Common myeloid progenitor, CD34-positive (primary cell): ENCODE data around the gene GNG4.

ENCODE experiments used
- CTCF ChIA-PET: fragments of 350-600 bp; sonication (Branson Sonifier 250); formaldehyde crosslinking; loops from one replicate; lab custom pipeline; 2021; ENCODE audit warnings: antibody characterized with exemption; lab: Charles Lee
- POLR2A ChIA-PET: fragments of 350-600 bp; sonication (Branson Sonifier 250); formaldehyde crosslinking; loops from one replicate; lab custom pipeline; 2021; ENCODE audit warnings: antibody characterized with exemption; lab: Charles Lee
- DNase-seq, 3 donors: peaks; one replicate each; pipeline versions ENCODE4 v3.0.0 to v3.0.0-alpha.2; 2013
- H3K27ac ChIP-seq, 2 experiments: 1 replicate in 1 of 2; 2 replicates in 1 of 2; pipeline ENCODE4 v1.7.0; 2013; ENCODE audit warnings: inconsistent platforms in 2 of 2, low read length in 2 of 2, mild to moderate bottlenecking in 2 of 2, low read depth in 1 of 2, moderate library complexity in 1 of 2; ENCODE audit not compliant: severe bottlenecking in 2 of 2, insufficient read depth in 1 of 2, poor library complexity in 1 of 2
- H3K27me3 ChIP-seq, 5 experiments: replicated peaks in 2 of 5; 1 replicate in 3 of 5; 2 replicates in 2 of 5; pipeline versions ENCODE4 v1.6.1 to v1.7.0; 2013; ENCODE audit warnings: low read length in 4 of 5, mild to moderate bottlenecking in 2 of 5, moderate library complexity in 2 of 5, inconsistent platforms in 1 of 5; ENCODE audit not compliant: insufficient read depth in 5 of 5, control insufficient read depth in 4 of 5
- H3K36me3 ChIP-seq, 4 experiments: 1 replicate in 2 of 4; 2 replicates in 2 of 4; pipeline versions ENCODE4 v1.6.1 to v1.7.0; 2013; ENCODE audit warnings: low read length in 3 of 4, control low read depth in 1 of 4, mild to moderate bottlenecking in 1 of 4; ENCODE audit not compliant: control insufficient read depth in 4 of 4, insufficient read depth in 4 of 4
- H3K4me1 ChIP-seq, 4 experiments: 1 replicate in 3 of 4; 2 replicates in 1 of 4; pipeline versions ENCODE4 v1.6.1 to v1.7.1; 2013; ENCODE audit warnings: low read length in 3 of 4, mild to moderate bottlenecking in 3 of 4, control low read depth in 1 of 4, inconsistent platforms in 1 of 4, moderate library complexity in 1 of 4; ENCODE audit not compliant: control insufficient read depth in 4 of 4, insufficient read depth in 4 of 4; ENCODE audit errors: control extremely low read depth in 1 of 4
- H3K4me3 ChIP-seq, 7 experiments: 1 replicate in 4 of 7; 2 replicates in 3 of 7; pipeline versions ENCODE4 v1.5.1 to v1.7.0; 2013; ENCODE audit warnings: mild to moderate bottlenecking in 7 of 7, low read length in 6 of 7, moderate library complexity in 6 of 7, inconsistent platforms in 2 of 7, low read depth in 2 of 7, control low read depth in 1 of 7; ENCODE audit not compliant: insufficient read depth in 4 of 7, control insufficient read depth in 1 of 7; ENCODE audit errors: extremely low read depth in 1 of 7
- H3K9me3 ChIP-seq, 5 experiments: 1 replicate in 4 of 5; 2 replicates in 1 of 5; pipeline versions ENCODE4 v1.6.1 to v1.7.1; 2013; ENCODE audit warnings: low read length in 4 of 5, mild to moderate bottlenecking in 2 of 5, inconsistent platforms in 1 of 5, low read depth in 1 of 5, moderate library complexity in 1 of 5; ENCODE audit not compliant: control insufficient read depth in 4 of 5, insufficient read depth in 2 of 5; ENCODE audit errors: control extremely low read depth in 1 of 5
- WGBS: methylation state at CpG from one replicate; pipeline ENCODE4 v1.1.5; 2013; ENCODE audit not compliant: insufficient coverage; 5-methylcytosine and 5-hydroxymethylcytosine counted together

Gene GNG4

DNA sequence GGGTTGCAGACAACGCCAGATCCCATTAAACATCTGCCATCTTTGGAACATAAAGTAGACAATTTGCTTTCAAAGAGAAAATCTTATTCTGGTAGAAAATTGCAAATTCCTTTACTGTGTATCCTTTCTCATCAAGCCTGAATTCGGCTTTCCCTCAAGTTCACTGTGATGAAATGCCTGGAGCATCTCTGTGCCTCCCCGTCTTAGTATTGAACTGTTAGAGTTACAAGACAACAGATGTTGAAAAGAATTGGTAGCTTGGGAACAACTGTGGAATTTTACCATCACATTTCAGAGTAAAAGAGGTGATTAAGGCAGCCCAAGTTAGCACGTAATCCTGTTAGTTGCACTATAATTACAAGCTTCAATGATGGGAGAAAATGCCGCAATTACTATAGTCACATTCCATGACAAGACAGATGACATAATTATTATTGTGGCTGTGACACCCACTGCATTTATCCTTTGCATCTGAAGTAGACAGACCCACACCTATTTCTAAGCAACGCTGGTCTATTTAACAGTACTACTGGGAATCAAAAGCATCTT lies 90.9 kb downstream of the GNG4 start:
- CTCF ChIA-PET: interaction anchor here (0.6 to 4.4 kb wide), 3 partner anchors 25 to 42 kb away, joined by 3 to 22 read pairs (median 4); no protein-coding TSS in a partner anchor
- WGBS: 96% methylated on average over 3 of the region's 6 CpGs
- H3K36me3 ChIP-seq: no peaks in the 10 kb centered on the region
- no peaks in the 10 kb centered on the region for H3K9me3 ChIP-seq
- POLR2A ChIA-PET: no interaction called here
- no peak for DNase-seq
- H3K27me3 ChIP-seq: no peaks in the 10 kb centered on the region
- no peak overlapping the region for H3K27ac ChIP-seq
- H3K4me3 ChIP-seq: no peak overlapping the region
- peaks cover 1 to 5% (median 4%) of the 10 kb centered on the region in 4 experiments for H3K4me1 ChIP-seq

DNA sequence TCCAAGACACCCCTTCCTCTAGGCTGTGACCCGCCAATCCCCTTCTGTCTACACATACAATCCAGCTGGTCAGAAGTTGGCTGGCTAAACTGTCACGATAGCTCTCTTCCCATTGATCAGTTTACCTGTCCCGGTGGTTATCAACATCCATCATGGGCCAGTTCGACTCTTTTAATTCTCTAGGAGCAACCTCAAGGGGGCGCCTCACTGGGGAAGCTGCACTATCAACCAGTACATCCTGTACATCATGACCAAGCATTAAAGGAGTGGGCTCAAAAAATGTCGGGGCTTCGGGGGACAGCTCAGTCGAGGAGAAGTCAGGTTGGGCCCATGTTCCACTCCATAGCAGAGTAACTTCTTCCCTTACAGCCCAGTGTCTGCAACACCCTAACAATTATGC lies 92.1 kb downstream of the GNG4 start:
- ChIA-PET CTCF (interaction anchor here (4.4 kb wide), 1 partner anchor 43 kb away, joined by 22 read pairs; no protein-coding TSS in a partner anchor), POLR2A (no interaction called here)
- Histone ChIP-seq H3K4me3 (no peak overlapping the region), H3K27me3 (no peaks in the 10 kb centered on the region), H3K36me3 (no peaks in the 10 kb centered on the region), H3K4me1 (no peaks in the 10 kb centered on the region), H3K9me3 (no peaks in the 10 kb centered on the region), H3K27ac (no peak overlapping the region)
- WGBS: 100% methylated on average over 3 of the region's 8 CpGs
- DNase-seq: peak in 2 of 3 donors; percentile 8 to 26

DNA sequence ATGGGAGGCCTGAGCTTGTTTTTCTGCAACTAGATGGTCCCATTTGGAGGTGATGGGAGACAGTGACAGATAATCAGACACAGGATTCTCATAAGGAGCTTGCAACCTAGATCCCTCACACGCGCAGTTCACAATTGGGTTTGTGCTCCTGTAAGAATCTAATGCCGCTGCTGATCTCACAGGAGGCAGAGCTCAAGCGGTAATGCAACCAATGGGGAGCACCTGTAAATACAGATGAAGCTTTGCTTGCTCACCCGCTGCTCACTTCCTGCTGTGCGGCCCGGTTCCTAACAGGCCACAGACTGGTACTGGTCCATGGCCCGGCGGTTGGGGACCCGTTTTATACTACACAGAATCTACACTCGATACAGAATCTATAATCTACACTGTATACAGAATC lies 92.8 kb downstream of the GNG4 start:
- H3K4me1 ChIP-seq: no peaks in the 10 kb centered on the region
- H3K27ac ChIP-seq: no peak overlapping the region
- ChIA-PET POLR2A (no interaction called here), CTCF (interaction anchor here (0.7 to 4.4 kb wide), 3 partner anchors 15 to 44 kb away, joined by 3 to 22 read pairs (median 3); no protein-coding TSS in a partner anchor)
- WGBS: 99% methylated on average over 7 of the region's 11 CpGs
- H3K36me3 ChIP-seq: no peaks in the 10 kb centered on the region
- no peak overlapping the region for H3K4me3 ChIP-seq
- DNase-seq: no peak
- no peaks in the 10 kb centered on the region for H3K27me3 ChIP-seq
- no peaks in the 10 kb centered on the region for H3K9me3 ChIP-seq

DNA sequence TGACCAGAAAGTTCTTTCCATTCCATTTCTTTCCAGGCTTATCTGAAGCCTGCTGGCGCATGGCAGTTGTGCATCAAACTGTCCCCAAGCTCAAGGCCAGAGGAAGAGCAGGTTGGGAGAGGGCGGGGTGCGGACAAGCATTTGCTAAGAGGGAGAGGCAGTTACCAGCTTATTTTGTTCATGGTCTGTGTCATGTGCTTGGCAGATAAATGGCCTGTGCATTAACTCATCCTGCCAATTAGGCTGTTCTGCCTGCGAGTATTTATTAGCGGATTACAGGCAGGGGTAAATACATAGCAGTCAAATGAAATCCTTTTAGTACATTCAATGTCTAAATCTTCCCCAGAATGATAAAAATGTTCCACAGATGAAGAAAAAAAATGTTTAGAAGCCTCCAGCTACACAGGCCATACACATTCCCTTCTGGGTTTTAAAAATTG lies 96.5 kb downstream of the GNG4 start:
- peaks cover 0 to 5% (median 0%) of the 10 kb centered on the region in 5 experiments for H3K27me3 ChIP-seq
- H3K27ac ChIP-seq: no peak overlapping the region
- ChIA-PET CTCF (no interaction called here), POLR2A (no interaction called here)
- DNase-seq: no peak
- no peaks in the 10 kb centered on the region for H3K4me1 ChIP-seq
- WGBS: 100% methylated on average over 5 of the region's 5 CpGs
- no peak overlapping the region for H3K4me3 ChIP-seq
- no peaks in the 10 kb centered on the region for H3K9me3 ChIP-seq
- H3K36me3 ChIP-seq: no peaks in the 10 kb centered on the region

DNA sequence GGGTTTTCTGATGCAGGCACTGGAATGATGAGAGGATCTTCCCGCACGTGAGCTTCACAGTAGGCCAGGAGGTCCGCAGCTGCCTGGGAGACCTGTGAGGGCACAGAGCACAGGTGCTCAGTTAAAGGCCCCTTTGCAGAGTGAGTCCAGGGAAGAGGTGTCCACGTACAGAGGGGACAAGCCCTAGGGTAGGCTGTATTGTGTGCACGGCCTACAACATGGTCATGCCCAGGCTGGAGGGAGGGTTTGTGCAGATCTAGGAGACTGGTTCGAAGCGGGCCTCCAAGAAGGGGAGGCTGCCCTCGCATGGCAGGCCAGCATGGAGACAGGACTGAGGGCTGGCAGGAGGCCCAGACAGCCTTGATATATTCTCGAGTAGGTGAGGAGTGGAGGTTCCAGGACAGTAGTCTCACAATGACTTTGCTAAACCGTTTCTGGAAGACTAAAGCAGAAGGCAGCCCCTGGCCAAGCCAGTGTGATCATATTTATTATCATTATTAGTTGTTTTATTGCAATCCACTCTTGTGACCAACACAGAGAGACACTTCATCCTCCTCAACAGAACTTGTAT lies 97.4 kb downstream of the GNG4 start:
- no peaks in the 10 kb centered on the region for H3K4me1 ChIP-seq
- 98% methylated on average over 7 of the region's 10 CpGs for WGBS
- no peaks in the 10 kb centered on the region for H3K36me3 ChIP-seq
- H3K27me3 ChIP-seq: peaks cover 0 to 5% (median 0%) of the 10 kb centered on the region in 5 experiments
- no peak overlapping the region for H3K4me3 ChIP-seq
- CTCF ChIA-PET: no interaction called here
- H3K9me3 ChIP-seq: no peaks in the 10 kb centered on the region
- no peak for DNase-seq
- H3K27ac ChIP-seq: no peak overlapping the region
- POLR2A ChIA-PET: no interaction called here

GRCh38 chr1:235549351-235550139 lies 100.0 kb downstream of the GNG4 start:
- H3K9me3 ChIP-seq: no peaks in the 10 kb centered on the region
- DNase-seq: no peak
- no peak overlapping the region for H3K4me3 ChIP-seq
- 88% methylated on average over 9 of the region's 13 CpGs for WGBS
- no peak overlapping the region for H3K27ac ChIP-seq
- ChIA-PET CTCF (interaction anchor here (0.8 to 4.2 kb wide), 2 partner anchors 17 to 52 kb away, joined by 3 to 14 read pairs; no protein-coding TSS in a partner anchor), POLR2A (no interaction called here)
- H3K27me3 ChIP-seq: peaks cover 0 to 5% (median 0%) of the 10 kb centered on the region in 5 experiments
- no peaks in the 10 kb centered on the region for H3K4me1 ChIP-seq
- no peaks in the 10 kb centered on the region for H3K36me3 ChIP-seq
